PC-9 (cell line): Measurements from ENCODE around the gene ERG. TPM values are rescaled to one million over a fixed set of nuclear protein-coding genes. Genes with fewer than 3 reads are reported as not detected.

Experiments used
- BruUV-seq: library from RNA; stranded (reverse); fragments of 400-500 nt; replicated peaks from 2 replicates; lab custom pipeline; 2021; lab: Mats Ljungman, UMichigan
- CTCF ChIA-PET: fragments of 300-600 bp; sonication (Branson Sonifier 250); formaldehyde crosslinking; loops from one replicate; lab custom pipeline; 2022; ENCODE audit warnings: antibody characterized with exemption; lab: Charles Lee
- POLR2A ChIA-PET: fragments of 300-600 bp; sonication (Branson Sonifier 250); formaldehyde crosslinking; loops from one replicate; lab custom pipeline; 2022; ENCODE audit warnings: antibody characterized with exemption; ENCODE audit not compliant: unreplicated experiment; lab: Charles Lee
- DNase-seq, 2 experiments: peaks; one replicate each; pipeline versions ENCODE4 v3.0.0 to v3.0.0-alpha.2; 2015 to 2022; ENCODE audit warnings: mixed read lengths in 1 of 2
- H2AFZ ChIP-seq: fragments of 200-600 bp; sonication (generic); 2 replicates; pipeline ENCODE4 v1.8.1; 2017; ENCODE audit warnings: antibody characterized with exemption
- H3F3A ChIP-seq: fragments of 200-600 bp; sonication (generic); 2 replicates; pipeline ENCODE4 v1.8.1; 2017; ENCODE audit warnings: antibody characterized with exemption, mild to moderate bottlenecking, low read depth; ENCODE audit not compliant: insufficient read depth
- H3K27ac ChIP-seq: fragments of 200-600 bp; sonication (generic); 2 replicates; pipeline ENCODE4 v1.6.1; 2016; ENCODE audit warnings: mixed run types
- H3K27me3 ChIP-seq: fragments of 200-600 bp; sonication (generic); 2 replicates; pipeline ENCODE4 v1.6.1; 2016; ENCODE audit warnings: low read depth, mixed run types; ENCODE audit not compliant: insufficient read depth
- H3K36me3 ChIP-seq: fragments of 200-600 bp; sonication (generic); 2 replicates; pipeline ENCODE4 v1.6.1; 2016; ENCODE audit warnings: low read depth, mixed run types
- H3K4me1 ChIP-seq: fragments of 200-600 bp; sonication (generic); replicated peaks from 2 replicates; pipeline ENCODE4 v1.6.1; 2016; ENCODE audit warnings: mixed run types; ENCODE audit not compliant: insufficient read depth
- H3K4me2 ChIP-seq: fragments of 200-600 bp; sonication (generic); 2 replicates; pipeline ENCODE4 v1.6.1; 2017; ENCODE audit warnings: mixed run types
- H3K4me3 ChIP-seq: fragments of 200-600 bp; sonication (generic); 2 replicates; pipeline ENCODE4 v1.6.1; 2016; ENCODE audit warnings: mixed run types
- H3K79me2 ChIP-seq: fragments of 200-600 bp; sonication (generic); 2 replicates; pipeline ENCODE4 v1.6.1; 2017; ENCODE audit warnings: low read depth, mixed run types
- H3K9me2 ChIP-seq: fragments of 200-600 bp; sonication (generic); 2 replicates; pipeline ENCODE4 v1.8.1; 2017; ENCODE audit warnings: mild to moderate bottlenecking; ENCODE audit not compliant: insufficient read depth
- H3K9me3 ChIP-seq: fragments of 200-600 bp; sonication (generic); 2 replicates; pipeline ENCODE4 v1.8.1; 2016; ENCODE audit warnings: low read depth; ENCODE audit not compliant: insufficient read depth
- H4K20me1 ChIP-seq: fragments of 200-600 bp; sonication (generic); 2 replicates; pipeline ENCODE4 v1.8.1; 2017; ENCODE audit not compliant: insufficient read depth
- EZH2 ChIP-seq: fragments of 200-600 bp; sonication (generic); IDR thresholded peaks from 2 replicates; pipeline ENCODE4 v1.8.0; 2017; ENCODE audit warnings: antibody characterized with exemption, low read depth
- intact Hi-C: fragments of 100-400 bp; cut with micrococcal nuclease; formaldehyde crosslinking; loops from one replicate; pipeline ENCODE4 v1.10.0; 2022; ENCODE audit not compliant: unreplicated experiment
- total RNA-seq: library from RNA; stranded (reverse); gene quantifications from 2 replicates; pipeline ENCODE4 v1.2.3, GENCODE V29; 2021
- TF ChIP-seq, protein P1 (sequence below): fragments of 200-600 bp; sonication (generic); conservative IDR thresholded peaks from 2 replicates; pipeline ENCODE4 v1.6.1; 2017; ENCODE audit warnings: mixed run types, antibody characterized with exemption, mild to moderate bottlenecking, moderate library complexity

The ERG gene
- total RNA-seq, 1 experiment from 2014 or later, result not detected

DNA sequence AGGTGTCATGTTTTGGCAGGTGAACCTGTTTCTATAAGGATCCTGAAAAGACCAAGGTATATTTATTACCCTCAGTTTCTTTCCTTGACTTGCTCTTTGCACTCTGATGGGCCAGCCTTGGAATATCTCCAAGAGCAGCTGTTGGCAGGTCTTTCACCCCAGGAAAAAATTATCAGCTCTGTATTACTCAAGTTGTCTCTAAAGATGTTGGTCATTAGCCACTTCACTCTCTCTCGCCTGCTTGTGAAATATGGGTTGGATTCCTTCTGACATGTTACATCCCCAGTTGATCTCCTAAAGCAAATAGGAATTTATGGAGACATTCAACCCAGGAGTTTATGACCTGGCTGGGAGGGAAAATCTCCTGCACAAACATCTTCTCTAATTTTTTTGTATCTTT lies 155.5 kb downstream of the ERG start:
- Histone ChIP-seq H3K4me3 (no peak overlapping the region), H3K79me2 (no peaks in the 10 kb centered on the region), H3K9me3 (no peaks in the 10 kb centered on the region), H3K27me3 (peaks cover 4% of the 10 kb centered on the region; the same call in 1 of the 2 replicates), H3F3A (no peaks in the 10 kb centered on the region), H3K27ac (no peak overlapping the region), H3K4me2 (no peak overlapping the region), H2AFZ (no peak overlapping the region), H3K36me3 (no peaks in the 10 kb centered on the region), H3K4me1 (no peaks in the 10 kb centered on the region), H3K9me2 (no peaks in the 10 kb centered on the region), H4K20me1 (no peaks in the 10 kb centered on the region)
- TF ChIP-seq EZH2, result no peak
- TF ChIP-seq, protein P1, sequence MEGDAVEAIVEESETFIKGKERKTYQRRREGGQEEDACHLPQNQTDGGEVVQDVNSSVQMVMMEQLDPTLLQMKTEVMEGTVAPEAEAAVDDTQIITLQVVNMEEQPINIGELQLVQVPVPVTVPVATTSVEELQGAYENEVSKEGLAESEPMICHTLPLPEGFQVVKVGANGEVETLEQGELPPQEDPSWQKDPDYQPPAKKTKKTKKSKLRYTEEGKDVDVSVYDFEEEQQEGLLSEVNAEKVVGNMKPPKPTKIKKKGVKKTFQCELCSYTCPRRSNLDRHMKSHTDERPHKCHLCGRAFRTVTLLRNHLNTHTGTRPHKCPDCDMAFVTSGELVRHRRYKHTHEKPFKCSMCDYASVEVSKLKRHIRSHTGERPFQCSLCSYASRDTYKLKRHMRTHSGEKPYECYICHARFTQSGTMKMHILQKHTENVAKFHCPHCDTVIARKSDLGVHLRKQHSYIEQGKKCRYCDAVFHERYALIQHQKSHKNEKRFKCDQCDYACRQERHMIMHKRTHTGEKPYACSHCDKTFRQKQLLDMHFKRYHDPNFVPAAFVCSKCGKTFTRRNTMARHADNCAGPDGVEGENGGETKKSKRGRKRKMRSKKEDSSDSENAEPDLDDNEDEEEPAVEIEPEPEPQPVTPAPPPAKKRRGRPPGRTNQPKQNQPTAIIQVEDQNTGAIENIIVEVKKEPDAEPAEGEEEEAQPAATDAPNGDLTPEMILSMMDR, result no peak
- DNase-seq, result no peak
- CTCF ChIA-PET, result no interaction called here
- intact Hi-C loops, result no loop called here
- no TSS peak for BruUV-seq
- POLR2A ChIA-PET, result no interaction called here

DNA sequence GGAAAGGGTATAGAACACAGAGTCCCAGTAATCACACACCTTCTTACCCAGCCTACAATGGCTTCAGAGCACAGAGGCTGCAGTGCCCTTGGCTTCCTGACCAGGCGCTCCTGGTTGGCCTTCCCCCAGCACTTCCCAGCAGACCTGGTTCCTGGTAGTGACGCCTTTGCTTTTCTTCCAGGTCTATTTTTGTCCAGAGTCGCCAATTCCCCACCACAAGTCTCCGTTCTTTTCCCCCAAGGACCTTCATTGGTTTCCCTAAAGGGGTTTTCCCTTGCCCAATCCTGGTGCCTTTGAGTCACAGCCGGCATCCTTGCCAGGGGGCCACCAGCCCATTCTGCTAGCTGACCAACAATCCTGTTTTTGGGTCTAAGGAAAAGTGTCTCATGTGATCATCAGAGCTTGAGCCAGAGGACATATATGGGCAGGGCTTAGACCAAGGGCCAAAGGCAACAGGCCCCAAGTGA lies 156.7 kb downstream of the ERG start:
- Histone ChIP-seq H3K4me3 (no peak overlapping the region), H2AFZ (no peak overlapping the region), H3K79me2 (no peaks in the 10 kb centered on the region), H3K9me2 (no peaks in the 10 kb centered on the region), H3K27me3 (no peaks in the 10 kb centered on the region; the same call in 1 of the 2 replicates), H3K9me3 (no peaks in the 10 kb centered on the region), H3K27ac (no peak overlapping the region), H3K4me2 (no peak overlapping the region), H4K20me1 (no peaks in the 10 kb centered on the region), H3F3A (no peaks in the 10 kb centered on the region), H3K4me1 (no peaks in the 10 kb centered on the region), H3K36me3 (no peaks in the 10 kb centered on the region)
- ChIA-PET POLR2A (no interaction called here), CTCF (no interaction called here)
- no peak for DNase-seq
- TF ChIP-seq EZH2, result no peak
- TF ChIP-seq, protein P1, result no peak
- intact Hi-C loops, result no loop called here
- no TSS peak for BruUV-seq

DNA sequence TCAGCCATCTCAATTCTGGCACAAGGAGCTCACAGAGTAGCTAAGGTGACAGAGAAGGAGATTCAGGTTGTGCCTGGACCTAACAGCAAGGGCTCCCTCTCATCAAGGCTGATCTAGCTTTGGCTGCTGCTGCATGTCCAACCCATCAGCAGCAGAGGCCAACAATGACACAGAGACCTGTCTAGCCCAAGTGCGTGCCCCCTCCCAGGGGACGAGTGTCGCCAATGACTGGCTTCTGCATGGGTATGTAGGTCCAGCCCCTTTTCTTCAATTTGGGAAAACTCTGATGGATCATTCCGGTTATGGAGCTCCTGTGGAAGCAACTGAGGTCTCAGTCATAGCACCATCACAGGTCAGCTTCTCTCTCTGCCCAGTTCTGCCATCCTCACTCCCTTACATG lies 158.1 kb downstream of the ERG start:
- BruUV-seq, result no TSS peak
- H4K20me1 ChIP-seq, result no peaks in the 10 kb centered on the region
- H2AFZ ChIP-seq, result no peak overlapping the region
- CTCF ChIA-PET, result no interaction called here
- H3K9me3 ChIP-seq, result no peaks in the 10 kb centered on the region
- TF ChIP-seq, protein P1, result no peak
- H3K9me2 ChIP-seq, result no peaks in the 10 kb centered on the region
- H3K36me3 ChIP-seq, result no peaks in the 10 kb centered on the region
- H3K4me3 ChIP-seq, result no peak overlapping the region
- H3F3A ChIP-seq, result no peaks in the 10 kb centered on the region
- H3K79me2 ChIP-seq, result no peaks in the 10 kb centered on the region
- POLR2A ChIA-PET, result no interaction called here
- intact Hi-C loops, result no loop called here
- no peak for DNase-seq
- H3K27me3 ChIP-seq, result no peaks in the 10 kb centered on the region
- H3K27ac ChIP-seq, result no peak overlapping the region
- no peak overlapping the region for H3K4me2 ChIP-seq
- no peaks in the 10 kb centered on the region for H3K4me1 ChIP-seq
